ENCODE measurements around the gene TNNI2. TPM values are rescaled to one million over a fixed set of nuclear protein-coding genes. Genes with fewer than 3 reads are reported as not detected.

TNNI2 gene
- total and polyA plus RNA-seq, 7 donors: 985 to 6,537 (median 2,859) TPM

DNA sequence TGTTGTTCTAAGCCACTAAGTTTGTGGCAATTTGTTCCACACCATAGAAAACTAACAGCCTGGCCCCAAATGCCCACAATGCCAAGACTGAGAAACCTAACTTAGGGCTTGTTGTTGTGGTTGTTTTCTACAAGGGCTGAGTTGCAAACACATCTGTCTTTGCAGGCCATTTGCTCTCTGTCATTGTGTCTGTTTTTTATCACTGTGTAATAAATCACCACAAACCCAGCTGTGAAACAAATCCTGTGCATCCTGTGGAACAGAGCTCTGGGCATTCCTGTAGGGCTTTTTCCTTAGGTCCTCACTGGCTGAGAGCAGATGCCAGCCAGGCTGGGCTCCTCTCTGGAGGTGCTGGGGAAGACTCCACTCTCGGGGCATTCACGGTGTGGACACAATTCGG is 19.7 kb upstream of the TNNI2 start:
- 39 to 62% (median 46%) methylated on average over 3 of the region's 3 CpGs for WGBS, 3 donors
- ATAC-seq (no peak), DNase-seq (no peak)
- H3K4me1 ChIP-seq: no peaks in the 10 kb centered on the region
- peaks cover 17% of the 10 kb centered on the region for H3K9me3 ChIP-seq
- no peaks in the 10 kb centered on the region for H3K36me3 ChIP-seq (ENCODE audit: insufficient read depth in 1 of 2, low read depth in 1 of 2)
- no peak overlapping the region for H3K4me3 ChIP-seq
- no peak overlapping the region for H3K27ac ChIP-seq
- H3K27me3 ChIP-seq (ENCODE audit: insufficient read depth in 3 of 3, low read length in 2 of 3): peaks cover 0 to 3% (median 0%) of the 10 kb centered on the region in 3 donors
- intact Hi-C loops (cut with DNase I): loop anchor here in 1 of 2 donors (5.0 kb wide), 1 partner anchor 87 kb away; no protein-coding TSS in a partner anchor
- TF ChIP-seq, protein P1, sequence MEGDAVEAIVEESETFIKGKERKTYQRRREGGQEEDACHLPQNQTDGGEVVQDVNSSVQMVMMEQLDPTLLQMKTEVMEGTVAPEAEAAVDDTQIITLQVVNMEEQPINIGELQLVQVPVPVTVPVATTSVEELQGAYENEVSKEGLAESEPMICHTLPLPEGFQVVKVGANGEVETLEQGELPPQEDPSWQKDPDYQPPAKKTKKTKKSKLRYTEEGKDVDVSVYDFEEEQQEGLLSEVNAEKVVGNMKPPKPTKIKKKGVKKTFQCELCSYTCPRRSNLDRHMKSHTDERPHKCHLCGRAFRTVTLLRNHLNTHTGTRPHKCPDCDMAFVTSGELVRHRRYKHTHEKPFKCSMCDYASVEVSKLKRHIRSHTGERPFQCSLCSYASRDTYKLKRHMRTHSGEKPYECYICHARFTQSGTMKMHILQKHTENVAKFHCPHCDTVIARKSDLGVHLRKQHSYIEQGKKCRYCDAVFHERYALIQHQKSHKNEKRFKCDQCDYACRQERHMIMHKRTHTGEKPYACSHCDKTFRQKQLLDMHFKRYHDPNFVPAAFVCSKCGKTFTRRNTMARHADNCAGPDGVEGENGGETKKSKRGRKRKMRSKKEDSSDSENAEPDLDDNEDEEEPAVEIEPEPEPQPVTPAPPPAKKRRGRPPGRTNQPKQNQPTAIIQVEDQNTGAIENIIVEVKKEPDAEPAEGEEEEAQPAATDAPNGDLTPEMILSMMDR (IDR thresholded peaks at IDR 0.05): no peak

DNA sequence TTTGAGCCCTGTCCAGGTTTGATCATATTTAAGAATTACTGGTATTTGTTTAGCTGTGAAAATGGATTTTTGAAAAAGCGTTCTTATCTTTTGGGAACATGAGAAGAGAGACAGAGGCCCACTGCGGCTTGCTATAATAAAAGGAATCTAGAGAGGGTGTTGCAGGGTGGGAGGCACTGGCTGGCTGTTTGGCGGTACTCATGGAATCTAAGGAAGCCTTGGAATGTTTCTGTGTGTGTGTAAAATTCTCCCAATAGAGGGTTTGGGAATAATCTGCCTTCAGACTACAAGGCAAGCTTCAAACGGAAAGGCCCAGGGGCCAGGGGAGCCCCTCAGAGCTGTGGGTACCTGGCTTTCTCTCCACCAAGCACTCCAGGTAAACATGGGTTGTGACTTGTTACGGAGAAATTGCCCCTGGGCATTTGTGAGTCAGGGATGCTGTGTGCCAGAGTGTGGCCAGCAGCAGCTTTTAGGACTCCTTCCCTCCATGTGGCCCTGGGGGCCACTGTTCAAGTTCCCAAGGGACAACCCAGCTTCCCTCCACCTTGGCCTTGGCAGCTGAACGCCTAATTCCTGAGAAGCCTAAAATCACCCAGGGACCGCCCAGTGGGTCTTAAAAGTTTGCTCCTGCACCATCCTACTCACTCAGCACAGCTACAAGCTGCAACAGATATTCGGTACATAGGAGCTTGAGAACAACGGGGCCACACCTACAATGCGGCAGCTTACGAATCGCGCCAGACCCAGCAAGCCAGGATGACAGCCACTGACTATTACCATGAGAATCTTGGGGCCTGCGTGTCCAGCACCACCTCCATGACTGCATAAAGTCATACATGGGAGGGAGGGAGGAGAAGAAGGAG is 18.1 kb upstream of the TNNI2 start:
- no peak for ATAC-seq
- Histone ChIP-seq H3K9me3 (peaks cover 17% of the 10 kb centered on the region), H3K4me1 (no peaks in the 10 kb centered on the region), H3K27ac (no peak overlapping the region), H3K4me3 (no peak overlapping the region), H3K36me3 (ENCODE audit: insufficient read depth in 1 of 2, low read depth in 1 of 2) (no peaks in the 10 kb centered on the region), H3K27me3 (ENCODE audit: insufficient read depth in 3 of 3, low read length in 2 of 3) (peaks cover 0 to 3% (median 0%) of the 10 kb centered on the region in 3 donors)
- no peak for DNase-seq
- intact Hi-C loops (cut with DNase I): no loop called here
- 82 to 84% (median 83%) methylated on average over 14 of the region's 14 CpGs for WGBS, 3 donors
- TF ChIP-seq, protein P1 (IDR thresholded peaks at IDR 0.05): no peak

DNA sequence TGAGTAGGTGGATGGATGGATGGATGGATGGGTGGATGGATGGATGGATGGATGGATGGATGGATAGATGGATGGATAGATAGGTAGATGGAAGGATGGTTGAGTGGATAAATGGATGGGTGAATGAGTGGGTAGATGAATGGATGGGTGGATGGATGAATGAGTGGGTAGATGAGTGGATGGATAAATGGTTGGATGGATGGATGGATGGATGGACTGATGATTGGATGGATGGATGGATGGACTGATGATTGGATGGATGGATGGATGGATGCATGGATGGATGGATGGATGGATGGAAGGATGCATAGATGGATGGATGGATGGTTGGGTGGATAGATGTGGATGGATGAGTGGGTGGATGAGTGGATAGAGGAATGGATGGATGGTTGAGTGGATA is 17.2 kb upstream of the TNNI2 start:
- Histone ChIP-seq H3K4me3 (no peak overlapping the region), H3K9me3 (peaks cover 17% of the 10 kb centered on the region), H3K27me3 (ENCODE audit: insufficient read depth in 3 of 3, low read length in 2 of 3) (no peaks in the 10 kb centered on the region), H3K4me1 (no peaks in the 10 kb centered on the region), H3K36me3 (ENCODE audit: insufficient read depth in 1 of 2, low read depth in 1 of 2) (no peaks in the 10 kb centered on the region), H3K27ac (no peak overlapping the region)
- DNase-seq (no peak), ATAC-seq (no peak)
- intact Hi-C loops (cut with DNase I): no loop called here
- TF ChIP-seq, protein P1 (IDR thresholded peaks at IDR 0.05): no peak

DNA sequence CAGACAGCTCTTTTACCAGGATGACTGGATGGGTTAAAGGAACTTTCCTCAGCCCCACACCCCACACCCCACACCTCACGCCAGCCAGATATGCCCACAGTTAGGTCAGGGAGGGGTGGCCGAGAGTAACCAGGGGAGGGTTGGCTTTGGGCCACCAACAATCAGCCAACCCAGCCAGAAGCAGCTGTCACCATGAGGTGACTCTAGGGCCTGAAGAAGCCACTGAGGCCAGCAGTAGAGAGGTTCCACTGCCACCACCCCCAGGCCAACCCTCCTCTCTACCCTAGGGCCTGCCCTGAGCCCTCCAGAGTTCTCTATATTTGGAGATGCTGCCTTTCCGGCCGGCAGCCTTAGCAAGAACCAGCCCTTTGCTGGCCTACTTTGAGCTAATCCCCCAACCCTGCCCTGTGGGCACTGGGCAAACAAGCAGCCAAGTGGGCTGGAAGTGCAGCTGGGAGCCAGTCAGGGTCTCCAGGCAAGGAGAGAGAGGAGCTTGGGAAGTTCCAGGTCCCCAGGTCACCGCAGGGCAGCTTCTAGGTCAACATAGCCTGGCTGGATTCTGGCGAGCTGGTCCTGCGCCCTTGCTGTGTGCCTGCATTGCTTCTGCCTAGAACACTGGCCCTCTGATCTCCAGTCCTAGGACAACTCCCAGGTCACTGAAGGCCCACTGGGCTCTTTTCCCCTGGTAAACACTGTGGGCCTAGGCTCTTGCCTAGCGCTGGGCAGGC is 16.0 kb upstream of the TNNI2 start:
- WGBS, 3 donors: 69 to 83% (median 81%) methylated on average over 8 of the region's 8 CpGs
- H3K4me3 ChIP-seq: no peak overlapping the region
- H3K27ac ChIP-seq: no peak overlapping the region
- DNase-seq (no peak), ATAC-seq (no peak)
- H3K27me3 ChIP-seq (ENCODE audit: insufficient read depth in 3 of 3, low read length in 2 of 3): peaks cover 0 to 4% (median 2%) of the 10 kb centered on the region in 3 donors
- no peaks in the 10 kb centered on the region for H3K4me1 ChIP-seq
- no peaks in the 10 kb centered on the region for H3K36me3 ChIP-seq (ENCODE audit: insufficient read depth in 1 of 2, low read depth in 1 of 2)
- TF ChIP-seq, protein P1 (IDR thresholded peaks at IDR 0.05): no peak
- H3K9me3 ChIP-seq: peaks cover 11% of the 10 kb centered on the region
- intact Hi-C loops (cut with DNase I): no loop called here

Data from psoas muscle (tissue), 8 donors.